ENCODE data around the gene CFAP299.

Gene CFAP299

GRCh38 chr4:80878218-80878617, 542.7 kb downstream of the CFAP299 start:
- Histone ChIP-seq H3K4me2 (ENCODE audit: low read depth, low read length, poor library complexity, severe bottlenecking) (peak overlapping the region; percentile 50), H4K20me1 (ENCODE audit: low read depth, low read length) (no peaks in the 10 kb centered on the region), H3K36me3 (ENCODE audit: low read length) (no peaks in the 10 kb centered on the region), H3K79me2 (ENCODE audit: insufficient read depth, low read length) (no peaks in the 10 kb centered on the region), H3K4me3 (ENCODE audit: insufficient read depth, low read length, poor library complexity, severe bottlenecking) (no peak overlapping the region), H3K9ac (ENCODE audit: low read length) (no peak overlapping the region), H3K27me3 (ENCODE audit: low read length) (no peaks in the 10 kb centered on the region), H3K9me2 (replicated peaks; ENCODE audit: insufficient read depth, low read length) (no peaks in the 10 kb centered on the region), H3F3A (ENCODE audit: insufficient read depth) (0 out of 2 replicates have a peak, but pooled peaks cover 4% of the 10 kb centered on the region), H2AFZ (ENCODE audit: low read depth, low read length, severe bottlenecking) (peak overlapping the region; percentile 80), H3K27ac (ENCODE audit: low read depth, low read length) (peak overlapping the region; percentile 95), H3K9me3 (ENCODE audit: insufficient read depth, low read length) (no peaks in the 10 kb centered on the region)
- TF ChIP-seq EZH2phosphoT487 (conservative IDR thresholded peaks at IDR 0.05; ENCODE audit: low read length) (no peak), CTCF (IDR thresholded peaks at IDR 0.05; ENCODE audit: insufficient read depth, low read length, poor library complexity, severe bottlenecking) (no peak)

GRCh38 chr4:80897537-80898303, 562.2 kb downstream of the CFAP299 start:
- no peaks in the 10 kb centered on the region for H3K36me3 ChIP-seq (ENCODE audit: low read length)
- H3K27me3 ChIP-seq (ENCODE audit: low read length) = no peaks in the 10 kb centered on the region
- no peak for TF ChIP-seq CTCF (IDR thresholded peaks at IDR 0.05; ENCODE audit: insufficient read depth, low read length, poor library complexity, severe bottlenecking)
- no peak for TF ChIP-seq EZH2phosphoT487 (conservative IDR thresholded peaks at IDR 0.05; ENCODE audit: low read length)
- no peak overlapping the region for H2AFZ ChIP-seq (ENCODE audit: low read depth, low read length, severe bottlenecking)
- H3K4me2 ChIP-seq (ENCODE audit: low read depth, low read length, poor library complexity, severe bottlenecking) = no peak overlapping the region
- H4K20me1 ChIP-seq (ENCODE audit: low read depth, low read length) = no peaks in the 10 kb centered on the region
- no peaks in the 10 kb centered on the region for H3K9me2 ChIP-seq (replicated peaks; ENCODE audit: insufficient read depth, low read length)
- no peaks in the 10 kb centered on the region for H3F3A ChIP-seq (ENCODE audit: insufficient read depth)
- H3K4me3 ChIP-seq (ENCODE audit: insufficient read depth, low read length, poor library complexity, severe bottlenecking) = no peak overlapping the region
- no peak overlapping the region for H3K27ac ChIP-seq (ENCODE audit: low read depth, low read length)
- no peak overlapping the region for H3K9ac ChIP-seq (ENCODE audit: low read length)
- peaks cover 4% of the 10 kb centered on the region; the same call in 1 of the 2 replicates for H3K9me3 ChIP-seq (ENCODE audit: insufficient read depth, low read length)
- no peaks in the 10 kb centered on the region for H3K79me2 ChIP-seq (ENCODE audit: insufficient read depth, low read length)

- H3K36me3 ChIP-seq (ENCODE audit: low read length) = no peaks in the 10 kb centered on the region
- H2AFZ ChIP-seq (ENCODE audit: low read depth, low read length, severe bottlenecking) = no peak overlapping the region
- H3K27me3 ChIP-seq (ENCODE audit: low read length) = no peaks in the 10 kb centered on the region
- H3K9ac ChIP-seq (ENCODE audit: low read length) = no peak overlapping the region
- no peaks in the 10 kb centered on the region for H4K20me1 ChIP-seq (ENCODE audit: low read depth, low read length)
- peaks cover 4% of the 10 kb centered on the region; the same call in 1 of the 2 replicates for H3K9me3 ChIP-seq (ENCODE audit: insufficient read depth, low read length)
- H3K4me3 ChIP-seq (ENCODE audit: insufficient read depth, low read length, poor library complexity, severe bottlenecking) = no peak overlapping the region
- no peak for TF ChIP-seq CTCF (IDR thresholded peaks at IDR 0.05; ENCODE audit: insufficient read depth, low read length, poor library complexity, severe bottlenecking)
- TF ChIP-seq EZH2phosphoT487 (conservative IDR thresholded peaks at IDR 0.05; ENCODE audit: low read length) = no peak
- no peak overlapping the region for H3K27ac ChIP-seq (ENCODE audit: low read depth, low read length)
- H3K4me2 ChIP-seq (ENCODE audit: low read depth, low read length, poor library complexity, severe bottlenecking) = no peak overlapping the region
- H3F3A ChIP-seq (ENCODE audit: insufficient read depth) = no peaks in the 10 kb centered on the region
- no peaks in the 10 kb centered on the region for H3K79me2 ChIP-seq (ENCODE audit: insufficient read depth, low read length)
- no peaks in the 10 kb centered on the region for H3K9me2 ChIP-seq (replicated peaks; ENCODE audit: insufficient read depth, low read length)
Measured at GRCh38 chr4:80900908-80901307, 565.4 kb downstream of the CFAP299 start.
